GM12873 (cell line): ENCODE data around the gene KLHDC8B.

Experiments
- CTCF ChIP-seq: IDR thresholded peaks from 2 replicates; pipeline ENCODE4 v1.5.1; 2012; ENCODE audit warnings: low read depth, mild to moderate bottlenecking, moderate library complexity, low read length, control low read depth; ENCODE audit not compliant: insufficient read depth; ENCODE audit errors: missing control alignments

KLHDC8B gene

GRCh38 chr3:49171119-49171774, at the start of gene KLHDC8B:
Gene KLHDC8B, plus strand, starts transcription at chr3:49171598. Its CDS starts 1,172 bp downstream, at chr3:49172770.
- peak; percentile 88 for TF ChIP-seq CTCF

GRCh38 chr3:49122022-49122421, 49.4 kb upstream of the KLHDC8B start:
- no peak for TF ChIP-seq CTCF

GRCh38 chr3:49122451-49122850, 48.9 kb upstream of the KLHDC8B start:
- TF ChIP-seq CTCF: no peak

- no peak for TF ChIP-seq CTCF
Observed at GRCh38 chr3:49122886-49123545, 48.4 kb upstream of the KLHDC8B start.

GRCh38 chr3:49123687-49124086, 47.7 kb upstream of the KLHDC8B start:
- TF ChIP-seq CTCF: no peak

GRCh38 chr3:49124203-49124602, 47.2 kb upstream of the KLHDC8B start:
- TF ChIP-seq CTCF: no peak

- peak; percentile 44 for TF ChIP-seq CTCF
Observed at GRCh38 chr3:49124991-49125670, 46.3 kb upstream of the KLHDC8B start.
